GM23338 (cell line): Measurements from ENCODE around the gene LAMA4. TPM values are rescaled to one million over a fixed set of nuclear protein-coding genes. Genes with fewer than 3 reads are reported as not detected.

Experiments used
- ATAC-seq: fragments of 200-7000 bp; cut with Tn5 transposase; 3 replicates; pipeline ENCODE4 v1.9.1; 2020
- DNase-seq: peaks from one replicate; pipeline ENCODE4 v3.0.0-alpha.2; 2015; ENCODE audit warnings: low spot score
- H2AFZ ChIP-seq: fragments of 200-600 bp; sonication (generic); 2 replicates; pipeline ENCODE4 v1.8.0; 2016; ENCODE audit warnings: antibody characterized with exemption, mild to moderate bottlenecking, moderate library complexity
- H3F3A ChIP-seq: fragments of 200-600 bp; sonication (generic); replicated peaks from 2 replicates; pipeline ENCODE4 v1.8.0; 2017; ENCODE audit warnings: antibody characterized with exemption, mixed run types, low read depth
- H3K27ac ChIP-seq: fragments of 200-600 bp; sonication (generic); 2 replicates; pipeline ENCODE4 v1.6.1; 2016; ENCODE audit warnings: low read depth
- H3K27me3 ChIP-seq: fragments of 200-600 bp; sonication (generic); 2 replicates; pipeline ENCODE4 v1.8.0; 2016; ENCODE audit warnings: mild to moderate bottlenecking, mixed run types, moderate library complexity; ENCODE audit not compliant: insufficient read depth
- H3K36me3 ChIP-seq: fragments of 200-600 bp; sonication (generic); 2 replicates; pipeline ENCODE4 v1.8.0; 2016; ENCODE audit warnings: mild to moderate bottlenecking; ENCODE audit not compliant: insufficient read depth
- H3K4me1 ChIP-seq: fragments of 200-600 bp; sonication (generic); 2 replicates; pipeline ENCODE4 v1.8.0; 2016; ENCODE audit warnings: mild to moderate bottlenecking, moderate library complexity; ENCODE audit not compliant: insufficient read depth
- H3K4me2 ChIP-seq: fragments of 200-600 bp; sonication (generic); 2 replicates; pipeline ENCODE4 v1.7.1; 2017; ENCODE audit warnings: mixed run types
- H3K4me3 ChIP-seq: fragments of 200-600 bp; sonication (generic); 2 replicates; pipeline ENCODE4 v1.6.1; 2016; ENCODE audit warnings: mixed run types
- H3K79me2 ChIP-seq: fragments of 200-600 bp; sonication (generic); replicated peaks from 2 replicates; pipeline ENCODE4 v1.8.0; 2017; ENCODE audit warnings: mild to moderate bottlenecking; ENCODE audit not compliant: insufficient read depth
- H3K9me2 ChIP-seq: fragments of 200-600 bp; sonication (generic); 2 replicates; pipeline ENCODE4 v1.8.0; 2017; ENCODE audit not compliant: insufficient read depth
- H4K20me1 ChIP-seq: fragments of 200-600 bp; sonication (generic); replicated peaks from 2 replicates; pipeline ENCODE4 v1.8.0; 2017; ENCODE audit warnings: mild to moderate bottlenecking; ENCODE audit not compliant: insufficient read depth
- H3K27ac Mint-ChIP-seq: 2 replicates; pipeline ENCODE4 v1.8.0; 2020; ENCODE audit warnings: inconsistent platforms, mild to moderate bottlenecking, moderate library complexity, mixed read lengths
- H3K27me3 Mint-ChIP-seq: 3 replicates; pipeline ENCODE4 v1.8.0; 2022; ENCODE audit warnings: low read depth, mild to moderate bottlenecking, moderate library complexity, mixed read lengths, inconsistent platforms; ENCODE audit not compliant: insufficient read depth, poor library complexity
- H3K36me3 Mint-ChIP-seq: 3 replicates; pipeline ENCODE4 v1.8.0; 2021; ENCODE audit warnings: low read depth, mild to moderate bottlenecking, inconsistent platforms, moderate library complexity, mixed read lengths
- H3K4me1 Mint-ChIP-seq: 3 replicates; pipeline ENCODE4 v1.8.0; 2020; ENCODE audit warnings: mild to moderate bottlenecking, inconsistent platforms, mixed read lengths
- H3K4me3 Mint-ChIP-seq: 3 replicates; pipeline ENCODE4 v1.8.0; 2021; ENCODE audit warnings: moderate library complexity, mild to moderate bottlenecking, inconsistent platforms, mixed read lengths
- H3K9me3 Mint-ChIP-seq: 3 replicates; pipeline ENCODE4 v1.8.0; 2020; ENCODE audit warnings: moderate library complexity, mild to moderate bottlenecking, inconsistent platforms, mixed read lengths
- EZH2 ChIP-seq: fragments of 200-600 bp; sonication (generic); IDR thresholded peaks from one replicate; pipeline ENCODE4 v1.8.0; 2017; ENCODE audit warnings: antibody characterized with exemption, mild to moderate bottlenecking, low read depth; ENCODE audit not compliant: unreplicated experiment
- EZH2phosphoT487 ChIP-seq: fragments of 200-600 bp; sonication (generic); IDR thresholded peaks from one replicate; pipeline ENCODE4 v1.8.1; 2018; ENCODE audit warnings: antibody characterized with exemption; ENCODE audit not compliant: unreplicated experiment
- JUNB ChIP-seq: IDR thresholded peaks from one replicate; pipeline ENCODE4 v1.6.1; 2016; ENCODE audit warnings: antibody characterized with exemption; ENCODE audit not compliant: unreplicated experiment
- NANOG ChIP-seq: IDR thresholded peaks from 2 replicates; pipeline ENCODE4 v1.6.1; 2016; ENCODE audit warnings: antibody characterized with exemption, borderline replicate concordance
- ZNF114 ChIP-seq: fragments of 250-450 bp; sonication (Bioruptor Pico); IDR thresholded peaks from 2 replicates; pipeline ENCODE4 v1.5.0; 2020; ENCODE audit warnings: mild to moderate bottlenecking, moderate library complexity
- ZNF331 ChIP-seq: fragments of 250-450 bp; sonication (Bioruptor Pico); IDR thresholded peaks from 2 replicates; pipeline ENCODE4 v1.5.0; 2020; ENCODE audit warnings: low read depth, mild to moderate bottlenecking, moderate library complexity
- polyA plus RNA-seq: library from polyadenylated mRNA; unstranded; fragments of >200 nt; fragmentation: Nextera tagmentation; extraction: Ambion mirVana; gene quantifications from 2 replicates; pipeline ENCODE4 v1.2.1, GENCODE V29; 2016
- total RNA-seq: library from RNA; depleted of rRNA; stranded (reverse); fragments of >200 nt; shearing (Covaris generic); gene quantifications from 2 replicates; pipeline ENCODE4 v1.2.3, GENCODE V29; 2014
- TF ChIP-seq, protein P1 (sequence below): fragments of 250-450 bp; sonication (Bioruptor Pico); IDR thresholded peaks from 2 replicates; pipeline ENCODE4 v1.5.0; 2020; ENCODE audit warnings: mild to moderate bottlenecking, moderate library complexity
- TF ChIP-seq, protein P2 (sequence below): IDR thresholded peaks from 2 replicates; pipeline ENCODE4 v1.6.1; 2016; ENCODE audit warnings: antibody characterized with exemption
- TF ChIP-seq, protein P3 (sequence below), 2 experiments: fragments of 200-600 bp in 1 of 2; sonication (generic) in 1 of 2; conservative IDR thresholded peaks; 2 replicates each; pipeline versions ENCODE4 v1.5.1 to v1.6.1; 2016 to 2017; ENCODE audit warnings: antibody characterized with exemption in 2 of 2, low read depth in 2 of 2, mild to moderate bottlenecking in 2 of 2, moderate library complexity in 1 of 2

Gene LAMA4
- total and polyA plus RNA-seq, 2 experiments from 2014 or later: 1.7 to 2.8 TPM

DNA sequence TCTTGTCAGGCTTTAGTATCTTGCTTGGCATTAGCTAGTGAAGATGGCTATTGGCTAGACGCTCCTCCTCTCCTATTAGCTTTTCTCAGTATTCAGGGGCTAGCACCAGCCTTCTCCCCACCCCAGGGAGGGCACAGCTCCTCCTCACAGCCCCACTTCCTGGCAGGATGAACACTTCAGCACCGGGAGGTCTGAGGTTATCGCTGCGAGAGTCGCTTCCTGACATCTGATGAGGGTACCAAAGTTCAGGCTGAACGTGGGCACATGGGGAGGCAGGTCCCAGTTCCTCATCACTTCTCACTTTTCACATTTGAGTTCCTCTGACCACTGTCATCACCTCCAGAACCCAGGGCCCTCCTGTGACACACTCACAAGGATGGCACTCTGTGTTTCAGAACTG is 66.6 kb downstream of the LAMA4 start (continued):
- TF ChIP-seq, protein P1, sequence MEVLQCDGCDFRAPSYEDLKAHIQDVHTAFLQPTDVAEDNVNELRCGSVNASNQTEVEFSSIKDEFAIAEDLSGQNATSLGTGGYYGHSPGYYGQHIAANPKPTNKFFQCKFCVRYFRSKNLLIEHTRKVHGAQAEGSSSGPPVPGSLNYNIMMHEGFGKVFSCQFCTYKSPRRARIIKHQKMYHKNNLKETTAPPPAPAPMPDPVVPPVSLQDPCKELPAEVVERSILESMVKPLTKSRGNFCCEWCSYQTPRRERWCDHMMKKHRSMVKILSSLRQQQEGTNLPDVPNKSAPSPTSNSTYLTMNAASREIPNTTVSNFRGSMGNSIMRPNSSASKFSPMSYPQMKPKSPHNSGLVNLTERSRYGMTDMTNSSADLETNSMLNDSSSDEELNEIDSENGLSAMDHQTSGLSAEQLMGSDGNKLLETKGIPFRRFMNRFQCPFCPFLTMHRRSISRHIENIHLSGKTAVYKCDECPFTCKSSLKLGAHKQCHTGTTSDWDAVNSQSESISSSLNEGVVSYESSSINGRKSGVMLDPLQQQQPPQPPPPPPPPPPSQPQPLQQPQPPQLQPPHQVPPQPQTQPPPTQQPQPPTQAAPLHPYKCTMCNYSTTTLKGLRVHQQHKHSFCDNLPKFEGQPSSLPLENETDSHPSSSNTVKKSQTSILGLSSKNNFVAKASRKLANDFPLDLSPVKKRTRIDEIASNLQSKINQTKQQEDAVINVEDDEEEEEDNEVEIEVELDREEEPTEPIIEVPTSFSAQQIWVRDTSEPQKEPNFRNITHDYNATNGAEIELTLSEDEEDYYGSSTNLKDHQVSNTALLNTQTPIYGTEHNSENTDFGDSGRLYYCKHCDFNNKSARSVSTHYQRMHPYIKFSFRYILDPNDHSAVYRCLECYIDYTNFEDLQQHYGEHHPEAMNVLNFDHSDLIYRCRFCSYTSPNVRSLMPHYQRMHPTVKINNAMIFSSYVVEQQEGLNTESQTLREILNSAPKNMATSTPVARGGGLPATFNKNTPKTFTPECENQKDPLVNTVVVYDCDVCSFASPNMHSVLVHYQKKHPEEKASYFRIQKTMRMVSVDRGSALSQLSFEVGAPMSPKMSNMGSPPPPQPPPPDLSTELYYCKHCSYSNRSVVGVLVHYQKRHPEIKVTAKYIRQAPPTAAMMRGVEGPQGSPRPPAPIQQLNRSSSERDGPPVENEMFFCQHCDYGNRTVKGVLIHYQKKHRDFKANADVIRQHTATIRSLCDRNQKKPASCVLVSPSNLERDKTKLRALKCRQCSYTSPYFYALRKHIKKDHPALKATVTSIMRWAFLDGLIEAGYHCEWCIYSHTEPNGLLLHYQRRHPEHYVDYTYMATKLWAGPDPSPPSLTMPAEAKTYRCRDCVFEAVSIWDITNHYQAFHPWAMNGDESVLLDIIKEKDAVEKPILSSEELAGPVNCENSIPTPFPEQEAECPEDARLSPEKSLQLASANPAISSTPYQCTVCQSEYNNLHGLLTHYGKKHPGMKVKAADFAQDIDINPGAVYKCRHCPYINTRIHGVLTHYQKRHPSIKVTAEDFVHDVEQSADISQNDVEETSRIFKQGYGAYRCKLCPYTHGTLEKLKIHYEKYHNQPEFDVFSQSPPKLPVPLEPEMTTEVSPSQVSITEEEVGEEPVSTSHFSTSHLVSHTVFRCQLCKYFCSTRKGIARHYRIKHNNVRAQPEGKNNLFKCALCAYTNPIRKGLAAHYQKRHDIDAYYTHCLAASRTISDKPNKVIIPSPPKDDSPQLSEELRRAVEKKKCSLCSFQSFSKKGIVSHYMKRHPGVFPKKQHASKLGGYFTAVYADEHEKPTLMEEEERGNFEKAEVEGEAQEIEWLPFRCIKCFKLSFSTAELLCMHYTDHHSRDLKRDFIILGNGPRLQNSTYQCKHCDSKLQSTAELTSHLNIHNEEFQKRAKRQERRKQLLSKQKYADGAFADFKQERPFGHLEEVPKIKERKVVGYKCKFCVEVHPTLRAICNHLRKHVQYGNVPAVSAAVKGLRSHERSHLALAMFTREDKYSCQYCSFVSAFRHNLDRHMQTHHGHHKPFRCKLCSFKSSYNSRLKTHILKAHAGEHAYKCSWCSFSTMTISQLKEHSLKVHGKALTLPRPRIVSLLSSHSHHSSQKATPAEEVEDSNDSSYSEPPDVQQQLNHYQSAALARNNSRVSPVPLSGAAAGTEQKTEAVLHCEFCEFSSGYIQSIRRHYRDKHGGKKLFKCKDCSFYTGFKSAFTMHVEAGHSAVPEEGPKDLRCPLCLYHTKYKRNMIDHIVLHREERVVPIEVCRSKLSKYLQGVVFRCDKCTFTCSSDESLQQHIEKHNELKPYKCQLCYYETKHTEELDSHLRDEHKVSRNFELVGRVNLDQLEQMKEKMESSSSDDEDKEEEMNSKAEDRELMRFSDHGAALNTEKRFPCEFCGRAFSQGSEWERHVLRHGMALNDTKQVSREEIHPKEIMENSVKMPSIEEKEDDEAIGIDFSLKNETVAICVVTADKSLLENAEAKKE (CRISPR knock-in tag): no peak
- TF ChIP-seq JUNB (no peak), EZH2 (no peak)

DNA sequence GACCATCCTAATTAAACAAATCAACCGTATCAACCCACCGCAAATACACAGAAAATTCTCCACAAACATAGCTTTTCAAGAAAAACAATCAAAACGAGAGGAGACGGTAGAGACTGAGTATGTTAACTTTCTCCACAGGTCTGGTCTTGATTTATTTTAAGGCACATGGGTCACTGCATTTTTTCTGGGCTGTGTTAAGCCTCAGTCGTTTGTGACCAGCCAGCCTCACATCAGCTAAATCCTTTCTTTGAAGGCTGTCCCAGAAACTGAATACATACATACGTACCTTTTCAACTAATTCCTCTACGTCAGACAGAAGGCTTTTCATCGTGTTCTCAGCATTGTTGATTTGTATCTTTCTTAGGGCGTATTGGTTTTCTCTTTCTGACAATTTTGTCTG is 69.4 kb downstream of the LAMA4 start:
- Histone ChIP-seq H3F3A (no peaks in the 10 kb centered on the region), H3K79me2 (no peaks in the 10 kb centered on the region), H3K27me3 (no peaks in the 10 kb centered on the region), H4K20me1 (no peaks in the 10 kb centered on the region), H3K4me3 (no peak overlapping the region), H3K36me3 (no peaks in the 10 kb centered on the region), H3K4me1 (no peaks in the 10 kb centered on the region), H3K9me2 (no peaks in the 10 kb centered on the region), H3K4me2 (no peak overlapping the region), H3K27ac (no peak overlapping the region), H2AFZ (peak overlapping the region; percentile 45; the same call in 1 of the 2 replicates)
- no peaks in the 10 kb centered on the region for H3K9me3 Mint-ChIP-seq
- no peak overlapping the region for H3K4me3 Mint-ChIP-seq
- no peaks in the 10 kb centered on the region for H3K27me3 Mint-ChIP-seq
- H3K4me1 Mint-ChIP-seq: peaks cover 11% of the 10 kb centered on the region
- H3K27ac Mint-ChIP-seq: no peak overlapping the region
- H3K36me3 Mint-ChIP-seq: no peaks in the 10 kb centered on the region
- DNase-seq (no peak), ATAC-seq (no peak)
- no peak for TF ChIP-seq EZH2
- TF ChIP-seq ZNF331: no peak
- TF ChIP-seq, protein P2, sequence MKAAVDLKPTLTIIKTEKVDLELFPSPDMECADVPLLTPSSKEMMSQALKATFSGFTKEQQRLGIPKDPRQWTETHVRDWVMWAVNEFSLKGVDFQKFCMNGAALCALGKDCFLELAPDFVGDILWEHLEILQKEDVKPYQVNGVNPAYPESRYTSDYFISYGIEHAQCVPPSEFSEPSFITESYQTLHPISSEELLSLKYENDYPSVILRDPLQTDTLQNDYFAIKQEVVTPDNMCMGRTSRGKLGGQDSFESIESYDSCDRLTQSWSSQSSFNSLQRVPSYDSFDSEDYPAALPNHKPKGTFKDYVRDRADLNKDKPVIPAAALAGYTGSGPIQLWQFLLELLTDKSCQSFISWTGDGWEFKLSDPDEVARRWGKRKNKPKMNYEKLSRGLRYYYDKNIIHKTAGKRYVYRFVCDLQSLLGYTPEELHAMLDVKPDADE: no peak
- TF ChIP-seq ZNF114 (CRISPR knock-in tag): no peak
- TF ChIP-seq, protein P3, sequence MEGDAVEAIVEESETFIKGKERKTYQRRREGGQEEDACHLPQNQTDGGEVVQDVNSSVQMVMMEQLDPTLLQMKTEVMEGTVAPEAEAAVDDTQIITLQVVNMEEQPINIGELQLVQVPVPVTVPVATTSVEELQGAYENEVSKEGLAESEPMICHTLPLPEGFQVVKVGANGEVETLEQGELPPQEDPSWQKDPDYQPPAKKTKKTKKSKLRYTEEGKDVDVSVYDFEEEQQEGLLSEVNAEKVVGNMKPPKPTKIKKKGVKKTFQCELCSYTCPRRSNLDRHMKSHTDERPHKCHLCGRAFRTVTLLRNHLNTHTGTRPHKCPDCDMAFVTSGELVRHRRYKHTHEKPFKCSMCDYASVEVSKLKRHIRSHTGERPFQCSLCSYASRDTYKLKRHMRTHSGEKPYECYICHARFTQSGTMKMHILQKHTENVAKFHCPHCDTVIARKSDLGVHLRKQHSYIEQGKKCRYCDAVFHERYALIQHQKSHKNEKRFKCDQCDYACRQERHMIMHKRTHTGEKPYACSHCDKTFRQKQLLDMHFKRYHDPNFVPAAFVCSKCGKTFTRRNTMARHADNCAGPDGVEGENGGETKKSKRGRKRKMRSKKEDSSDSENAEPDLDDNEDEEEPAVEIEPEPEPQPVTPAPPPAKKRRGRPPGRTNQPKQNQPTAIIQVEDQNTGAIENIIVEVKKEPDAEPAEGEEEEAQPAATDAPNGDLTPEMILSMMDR (conservative IDR thresholded peaks at IDR 0.05; ENCODE audit: low read depth in 2 of 2): no peak
- TF ChIP-seq EZH2phosphoT487: no peak
- TF ChIP-seq JUNB: no peak
- no peak for TF ChIP-seq NANOG
